ENCODE results near the gene RYK. TPM values are rescaled to one million over a fixed set of nuclear protein-coding genes. Genes with fewer than 3 reads are reported as not detected.

RYK gene
- polyA plus RNA-seq, 2 of the 4 experiments (the other 2 are of a cell fraction): 28.4 to 41.9 TPM

DNA sequence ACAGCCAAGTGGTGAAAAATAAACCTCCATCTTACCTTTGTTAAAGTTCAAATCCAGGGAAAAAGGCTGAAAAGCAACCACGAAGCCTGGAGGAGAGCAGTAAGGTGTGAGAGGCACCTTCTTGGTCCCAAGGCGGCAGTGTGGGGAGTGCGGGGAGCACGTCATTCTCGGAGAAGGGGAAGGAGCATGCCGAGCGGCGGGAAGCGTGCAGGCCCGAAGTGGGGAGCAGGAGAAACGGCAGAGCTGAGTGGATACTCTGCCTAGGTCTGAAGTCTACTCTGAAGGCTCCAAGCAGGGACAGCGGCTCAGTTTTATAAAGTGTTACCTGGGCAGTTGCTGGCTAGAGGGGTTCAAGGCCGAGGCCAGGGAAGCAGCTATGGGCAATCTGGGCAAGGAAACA is 96.9 kb downstream of the RYK start:
- Histone ChIP-seq H3K4me2 (no peak overlapping the region), H3K9me3 (no peaks in the 10 kb centered on the region), H3K27ac (no peak overlapping the region), H3K4me3 (no peak overlapping the region), H3K4me1 (no peaks in the 10 kb centered on the region)
- ATAC-seq (no peak), FAIRE-seq (no peak), DNase-seq (ENCODE audit: low read depth in 1 of 2, low spot score in 1 of 2) (no peak)
- WGBS (ENCODE audit: missing lambda C conversion rate): 96% methylated on average over 13 of the region's 13 CpGs
- ChIA-PET CTCF (no interaction called here), POLR2A (no interaction called here)
- TF ChIP-seq MAFK (IDR thresholded peaks at IDR 0.05; ENCODE audit: partially characterized antibody) (no peak), ZFP36 (IDR thresholded peaks at IDR 0.05; ENCODE audit: borderline replicate concordance, partially characterized antibody) (no peak), KDM1A (IDR thresholded peaks at IDR 0.05; ENCODE audit: low read depth) (no peak), CHD4 (IDR thresholded peaks at IDR 0.05; ENCODE audit: borderline replicate concordance) (no peak), FOSL2 (IDR thresholded peaks at IDR 0.05) (no peak), FOSL2 (CRISPR knock-in tag; IDR thresholded peaks at IDR 0.05) (no peak), POLR2AphosphoS2 (conservative IDR thresholded peaks at IDR 0.05; ENCODE audit: low read length) (no peak), ZSCAN20 (CRISPR knock-in tag; IDR thresholded peaks at IDR 0.05) (no peak)
- TF ChIP-seq, protein P1, sequence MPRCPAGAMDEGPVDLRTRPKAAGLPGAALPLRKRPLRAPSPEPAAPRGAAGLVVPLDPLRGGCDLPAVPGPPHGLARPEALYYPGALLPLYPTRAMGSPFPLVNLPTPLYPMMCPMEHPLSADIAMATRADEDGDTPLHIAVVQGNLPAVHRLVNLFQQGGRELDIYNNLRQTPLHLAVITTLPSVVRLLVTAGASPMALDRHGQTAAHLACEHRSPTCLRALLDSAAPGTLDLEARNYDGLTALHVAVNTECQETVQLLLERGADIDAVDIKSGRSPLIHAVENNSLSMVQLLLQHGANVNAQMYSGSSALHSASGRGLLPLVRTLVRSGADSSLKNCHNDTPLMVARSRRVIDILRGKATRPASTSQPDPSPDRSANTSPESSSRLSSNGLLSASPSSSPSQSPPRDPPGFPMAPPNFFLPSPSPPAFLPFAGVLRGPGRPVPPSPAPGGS (IDR thresholded peaks at IDR 0.05): no peak
- TF ChIP-seq, protein P2, sequence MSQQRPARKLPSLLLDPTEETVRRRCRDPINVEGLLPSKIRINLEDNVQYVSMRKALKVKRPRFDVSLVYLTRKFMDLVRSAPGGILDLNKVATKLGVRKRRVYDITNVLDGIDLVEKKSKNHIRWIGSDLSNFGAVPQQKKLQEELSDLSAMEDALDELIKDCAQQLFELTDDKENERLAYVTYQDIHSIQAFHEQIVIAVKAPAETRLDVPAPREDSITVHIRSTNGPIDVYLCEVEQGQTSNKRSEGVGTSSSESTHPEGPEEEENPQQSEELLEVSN (IDR thresholded peaks at IDR 0.05; ENCODE audit: borderline replicate concordance, low read depth): no peak

DNA sequence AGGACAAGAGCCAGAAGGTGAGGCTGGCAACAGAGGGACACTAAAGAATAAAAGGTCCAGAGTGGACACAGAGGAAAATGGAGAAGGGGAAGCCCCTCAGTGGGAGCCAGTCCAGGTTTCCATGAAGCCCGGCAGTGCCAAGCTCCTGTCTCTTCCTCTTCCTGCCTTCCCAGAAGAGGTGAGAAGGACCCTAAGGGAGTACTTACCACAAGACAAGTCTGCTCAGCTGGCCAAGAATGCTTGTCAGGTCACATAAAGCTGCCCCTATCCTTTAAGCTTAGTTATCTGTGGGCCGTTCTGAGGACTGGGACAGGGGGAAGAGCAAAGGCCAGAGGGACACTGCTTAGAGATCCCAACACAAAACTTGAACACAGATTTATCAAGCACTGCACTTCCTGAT is 100.2 kb downstream of the RYK start:
- ATAC-seq: no peak
- no peaks in the 10 kb centered on the region for H3K9me3 ChIP-seq
- H3K4me3 ChIP-seq: no peak overlapping the region
- no peak overlapping the region for H3K4me2 ChIP-seq
- no peak for FAIRE-seq
- no peak for DNase-seq (ENCODE audit: low read depth in 1 of 2, low spot score in 1 of 2)
- no peak overlapping the region for H3K27ac ChIP-seq
- no peaks in the 10 kb centered on the region for H3K4me1 ChIP-seq
- TF ChIP-seq, protein P3, sequence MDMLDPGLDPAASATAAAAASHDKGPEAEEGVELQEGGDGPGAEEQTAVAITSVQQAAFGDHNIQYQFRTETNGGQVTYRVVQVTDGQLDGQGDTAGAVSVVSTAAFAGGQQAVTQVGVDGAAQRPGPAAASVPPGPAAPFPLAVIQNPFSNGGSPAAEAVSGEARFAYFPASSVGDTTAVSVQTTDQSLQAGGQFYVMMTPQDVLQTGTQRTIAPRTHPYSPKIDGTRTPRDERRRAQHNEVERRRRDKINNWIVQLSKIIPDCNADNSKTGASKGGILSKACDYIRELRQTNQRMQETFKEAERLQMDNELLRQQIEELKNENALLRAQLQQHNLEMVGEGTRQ (IDR thresholded peaks at IDR 0.05): no peak
- no peak for TF ChIP-seq MAZ (IDR thresholded peaks at IDR 0.05; ENCODE audit: borderline replicate concordance, low read depth, low read length)
- TF ChIP-seq KDM5A (IDR thresholded peaks at IDR 0.05): no peak
- no peak for TF ChIP-seq SMC3 (IDR thresholded peaks at IDR 0.05)
- no peak for TF ChIP-seq KDM1A (IDR thresholded peaks at IDR 0.05; ENCODE audit: low read depth)
- TF ChIP-seq CBX8 (IDR thresholded peaks at IDR 0.05): no peak
- TF ChIP-seq ZNF302 (CRISPR knock-in tag; IDR thresholded peaks at IDR 0.05): no peak
- TF ChIP-seq ZSCAN20 (CRISPR knock-in tag; IDR thresholded peaks at IDR 0.05): no peak
- TF ChIP-seq SREBF2 (IDR thresholded peaks at IDR 0.05): no peak
- TF ChIP-seq TFCP2L1 (CRISPR knock-in tag; IDR thresholded peaks at IDR 0.05): no peak
- WGBS (ENCODE audit: missing lambda C conversion rate): 85% methylated on average over 2 of the region's 2 CpGs
- ChIA-PET POLR2A (no interaction called here), CTCF (no interaction called here)

DNA sequence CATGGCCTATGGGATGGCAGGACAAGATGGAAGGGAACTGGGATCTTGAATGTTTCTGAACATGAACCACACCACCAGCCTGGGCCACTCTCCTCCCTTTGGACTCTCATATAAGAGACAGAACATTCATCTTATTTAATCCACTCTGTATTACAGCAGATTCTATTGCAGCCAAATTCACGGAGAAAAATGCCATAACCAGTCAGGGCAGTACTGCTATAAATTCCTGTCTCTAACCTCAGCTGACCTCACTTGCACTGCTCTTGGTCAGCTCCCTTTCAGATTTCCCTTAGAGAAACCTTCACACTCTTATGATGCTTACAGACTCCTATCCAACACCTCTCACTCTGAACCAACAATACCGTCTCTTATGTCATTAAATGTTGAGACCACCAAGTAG is 101.4 kb downstream of the RYK start:
- Histone ChIP-seq H3K9me3 (no peaks in the 10 kb centered on the region), H3K4me1 (no peaks in the 10 kb centered on the region), H3K27ac (no peak overlapping the region), H3K4me2 (no peak overlapping the region), H3K4me3 (no peak overlapping the region)
- CTCF ChIA-PET: no interaction called here
- DNase-seq (ENCODE audit: low read depth in 1 of 2, low spot score in 1 of 2) (no peak), ATAC-seq (no peak), FAIRE-seq (no peak)
- WGBS (ENCODE audit: missing lambda C conversion rate): 93% methylated on average over 2 of the region's 2 CpGs
- TF ChIP-seq RNF2 (IDR thresholded peaks at IDR 0.05; ENCODE audit: borderline replicate concordance, low read depth): no peak
- TF ChIP-seq, protein P3 (IDR thresholded peaks at IDR 0.05): no peak
- no peak for TF ChIP-seq CHD2 (IDR thresholded peaks at IDR 0.05; ENCODE audit: low read length, partially characterized antibody)
- no peak for TF ChIP-seq ESRRA (IDR thresholded peaks at IDR 0.05; ENCODE audit: borderline replicate concordance, low read length)
- TF ChIP-seq HEYL (CRISPR knock-in tag; IDR thresholded peaks at IDR 0.05): no peak
- no peak for TF ChIP-seq NFE2L2 (conservative IDR thresholded peaks at IDR 0.05; ENCODE audit: low read length)
- POLR2A ChIA-PET: no interaction called here

Measured in A549 (cell line).